Karpas-422 (cell line): ENCODE results near the gene USPL1. TPM values are rescaled to one million over a fixed set of nuclear protein-coding genes. Genes with fewer than 3 reads are reported as not detected.
"Not testable (repeated sequence)": the region's sequence is repeated elsewhere in the genome, so short reads cannot be mapped to it uniquely, and the experiment has no call there.

Source experiments
- DNase-seq: peaks from one replicate; pipeline ENCODE4 v3.0.0-alpha.2; 2015
- H2AFZ ChIP-seq: fragments of 200-600 bp; sonication (generic); 2 replicates; pipeline ENCODE4 v1.6.1; 2014; ENCODE audit warnings: antibody characterized with exemption, low read length, mixed read lengths
- H3K27ac ChIP-seq: fragments of 200-600 bp; sonication (generic); 2 replicates; pipeline ENCODE4 v1.5.1; 2014; ENCODE audit warnings: mild to moderate bottlenecking, low read length, moderate library complexity
- H3K27me3 ChIP-seq: fragments of 200-600 bp; sonication (generic); 2 replicates; pipeline ENCODE4 v1.6.1; 2014; ENCODE audit warnings: low read length, mixed read lengths
- H3K36me3 ChIP-seq: fragments of 200-600 bp; sonication (generic); 2 replicates; pipeline ENCODE4 v1.6.1; 2014; ENCODE audit warnings: low read length, mixed read lengths; ENCODE audit not compliant: insufficient read depth
- H3K4me1 ChIP-seq: fragments of 200-600 bp; sonication (generic); 2 replicates; pipeline ENCODE4 v1.6.1; 2014; ENCODE audit warnings: mild to moderate bottlenecking, low read length, mixed read lengths
- H3K4me2 ChIP-seq: fragments of 200-600 bp; sonication (generic); 2 replicates; pipeline ENCODE4 v1.6.1; 2014; ENCODE audit warnings: low read length, low read depth, mild to moderate bottlenecking; ENCODE audit not compliant: poor library complexity, severe bottlenecking
- H3K4me3 ChIP-seq: fragments of 200-600 bp; sonication (generic); 2 replicates; pipeline ENCODE4 v1.5.1; 2014; ENCODE audit warnings: mild to moderate bottlenecking, antibody characterized with exemption, low read length, mixed read lengths
- H3K79me2 ChIP-seq: fragments of 200-600 bp; sonication (generic); 2 replicates; pipeline ENCODE4 v1.6.1; 2014; ENCODE audit warnings: mild to moderate bottlenecking, low read length, mixed read lengths
- H3K9ac ChIP-seq: fragments of 200-600 bp; sonication (generic); 2 replicates; pipeline ENCODE4 v1.6.0; 2014; ENCODE audit warnings: low read length
- H3K9me2 ChIP-seq: fragments of 200-600 bp; sonication (generic), shearing (Covaris generic); replicated peaks from 2 replicates; pipeline ENCODE4 v1.6.0; 2014; ENCODE audit warnings: mild to moderate bottlenecking, low read length, moderate library complexity; ENCODE audit not compliant: insufficient read depth
- H3K9me3 ChIP-seq: fragments of 300-700, 200-600 bp; sonication (generic); 2 replicates; pipeline ENCODE4 v1.6.1; 2014; ENCODE audit warnings: low read length, mixed read lengths
- H4K20me1 ChIP-seq: fragments of 200-600 bp; sonication (generic); 2 replicates; pipeline ENCODE4 v1.6.1; 2014; ENCODE audit warnings: mild to moderate bottlenecking, antibody characterized with exemption, low read length, low read depth; ENCODE audit not compliant: insufficient read depth
- total RNA-seq: library from RNA; depleted of rRNA; stranded (reverse); fragments of >200 nt; shearing (Covaris generic); gene quantifications from 2 replicates; pipeline ENCODE4 v1.2.3, GENCODE V29; 2014; ENCODE audit warnings: low replicate concordance

The USPL1 gene
- total RNA-seq, 1 experiment from 2014 or later, result 18.4 TPM

DNA sequence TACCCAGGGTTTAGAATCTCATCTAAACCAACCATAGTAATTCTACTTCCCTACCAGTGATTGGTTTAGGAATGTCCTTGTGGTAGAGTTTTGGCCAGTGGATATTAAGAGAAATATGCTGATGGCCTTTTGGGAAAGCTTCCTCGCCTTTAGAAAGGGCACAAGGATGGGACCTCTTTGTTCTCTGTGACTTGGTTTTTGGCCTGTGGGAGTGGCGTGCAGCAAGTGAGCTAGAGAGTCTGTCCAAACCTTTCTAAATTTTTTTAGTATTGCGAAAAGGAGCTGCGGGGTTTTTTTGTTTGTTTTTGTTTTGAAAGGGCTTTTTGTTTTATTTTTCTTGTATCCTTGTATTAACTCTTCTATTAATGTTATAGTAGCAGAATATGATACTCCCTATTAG, 20.6 kb downstream of the USPL1 start:
- no peaks in the 10 kb centered on the region for H3K27me3 ChIP-seq
- no peak for DNase-seq
- H4K20me1 ChIP-seq, result no peaks in the 10 kb centered on the region
- H3K36me3 ChIP-seq, result peaks cover 50% of the 10 kb centered on the region
- no peak overlapping the region for H3K4me3 ChIP-seq
- no peak overlapping the region for H3K4me2 ChIP-seq
- H3K27ac ChIP-seq, result no peak overlapping the region
- H2AFZ ChIP-seq, result no peak overlapping the region
- peaks cover 81% of the 10 kb centered on the region for H3K79me2 ChIP-seq
- H3K9me3 ChIP-seq, result no peaks in the 10 kb centered on the region
- H3K9ac ChIP-seq, result no peak overlapping the region
- peaks cover 12% of the 10 kb centered on the region for H3K4me1 ChIP-seq
- H3K9me2 ChIP-seq, result no peaks in the 10 kb centered on the region

DNA sequence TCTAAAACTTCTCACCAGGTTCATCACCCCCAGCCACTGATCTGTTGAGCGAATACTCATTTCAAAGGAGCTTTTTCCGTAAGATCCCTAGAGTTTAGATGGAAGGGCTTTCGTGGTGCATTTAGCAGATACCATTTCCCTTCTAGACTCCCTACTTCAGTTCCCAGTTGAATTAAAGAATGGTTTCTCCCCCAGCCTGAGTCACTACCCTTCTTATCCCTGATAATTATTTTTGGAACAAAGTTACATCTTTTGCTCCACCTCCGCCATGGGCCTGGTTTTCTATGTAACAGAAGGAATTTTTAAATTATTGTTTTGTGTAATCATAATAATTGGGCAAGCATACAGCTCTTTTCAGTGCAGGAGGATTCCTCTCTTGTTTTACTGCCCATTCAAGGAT, 22.0 kb downstream of the USPL1 start:
- Histone ChIP-seq H3K36me3 (peaks cover 42% of the 10 kb centered on the region), H2AFZ (no peak overlapping the region), H3K27me3 (no peaks in the 10 kb centered on the region), H4K20me1 (no peaks in the 10 kb centered on the region), H3K79me2 (peaks cover 67% of the 10 kb centered on the region), H3K4me2 (no peak overlapping the region), H3K27ac (no peak overlapping the region), H3K4me3 (no peak overlapping the region), H3K4me1 (peaks cover 10% of the 10 kb centered on the region), H3K9ac (no peak overlapping the region), H3K9me3 (no peaks in the 10 kb centered on the region), H3K9me2 (no peaks in the 10 kb centered on the region)
- DNase-seq, result no peak

DNA sequence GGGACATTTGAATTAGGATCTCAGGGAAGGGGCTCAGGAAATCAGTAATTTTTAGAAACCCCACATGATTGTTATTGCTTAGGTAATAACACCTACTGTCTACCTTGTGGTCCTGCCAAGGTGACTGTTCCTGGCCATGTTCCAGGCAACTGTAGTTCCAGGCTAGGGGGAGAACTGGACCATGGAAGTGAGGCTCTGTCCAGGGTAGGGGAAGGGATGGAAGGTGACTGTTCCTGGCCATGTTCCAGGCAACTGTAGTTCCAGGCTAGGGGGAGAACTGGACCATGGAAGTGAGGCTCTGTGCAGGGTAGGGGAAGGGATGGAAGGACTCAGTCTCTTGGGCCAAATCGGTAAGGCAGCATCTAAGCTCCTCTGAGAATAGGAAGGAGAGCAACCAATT, 23.5 kb downstream of the USPL1 start:
- not testable (repeated sequence) for H3K9ac ChIP-seq, H3K4me1 ChIP-seq, H3K4me2 ChIP-seq, H2AFZ ChIP-seq, H3K9me2 ChIP-seq, H3K27ac ChIP-seq, H3K27me3 ChIP-seq, H4K20me1 ChIP-seq, H3K4me3 ChIP-seq, H3K9me3 ChIP-seq, DNase-seq
- peaks cover 65% of the 10 kb centered on the region for H3K79me2 ChIP-seq
- H3K36me3 ChIP-seq, result peaks cover 41% of the 10 kb centered on the region

DNA sequence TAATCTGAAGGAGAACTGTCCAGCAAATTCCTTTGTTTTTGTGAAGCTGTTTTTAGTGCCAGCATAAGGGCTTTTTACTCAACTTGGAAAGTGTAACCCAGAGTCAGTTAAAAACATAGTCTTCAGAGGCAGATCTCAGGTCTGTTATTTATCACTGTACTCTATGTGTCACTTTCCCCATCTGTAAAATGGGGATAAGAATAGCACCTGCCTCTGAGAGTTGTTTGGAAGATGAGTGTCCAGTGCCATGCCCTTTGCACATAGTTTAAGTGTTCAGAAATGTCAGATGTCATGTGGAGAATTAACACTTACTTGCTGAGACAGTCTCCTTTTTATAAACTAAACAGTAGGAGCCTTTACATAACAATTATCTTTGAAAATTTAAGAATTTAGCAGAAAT, 27.9 kb downstream of the USPL1 start:
- no peaks in the 10 kb centered on the region for H3K27me3 ChIP-seq
- H3K79me2 ChIP-seq, result peaks cover 67% of the 10 kb centered on the region
- H4K20me1 ChIP-seq, result no peaks in the 10 kb centered on the region
- H3K27ac ChIP-seq, result 0 out of 2 replicates have a peak overlapping the region, but pooled peaks have one; percentile 10
- H3K9me3 ChIP-seq, result no peaks in the 10 kb centered on the region
- H3K4me2 ChIP-seq, result no peak overlapping the region
- no peak overlapping the region for H3K9ac ChIP-seq
- no peak overlapping the region for H3K4me3 ChIP-seq
- no peaks in the 10 kb centered on the region for H3K9me2 ChIP-seq
- H3K4me1 ChIP-seq, result peaks cover 39% of the 10 kb centered on the region
- peaks cover 41% of the 10 kb centered on the region for H3K36me3 ChIP-seq
- no peak overlapping the region for H2AFZ ChIP-seq
- DNase-seq, result no peak

DNA sequence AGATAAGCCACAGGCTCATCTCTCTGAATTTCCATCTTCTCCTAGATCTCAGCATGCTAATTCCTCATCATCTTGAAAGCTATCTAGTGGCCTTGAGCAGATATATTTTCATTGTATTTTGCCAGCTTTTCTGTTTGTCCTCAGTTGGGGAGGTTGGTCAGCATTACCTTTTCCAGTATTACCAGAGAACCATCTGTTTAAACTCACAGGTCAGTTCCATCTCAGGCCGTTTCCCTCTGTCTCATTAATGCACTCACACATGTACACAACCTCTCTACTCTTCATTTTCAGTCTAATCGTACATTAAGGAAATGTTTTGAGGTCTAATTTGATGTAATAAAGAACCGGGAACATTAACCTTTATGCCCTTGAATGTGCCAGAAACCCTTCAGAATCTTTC, 29.7 kb downstream of the USPL1 start:
- no peaks in the 10 kb centered on the region for H3K27me3 ChIP-seq
- H2AFZ ChIP-seq, result no peak overlapping the region
- DNase-seq, result no peak
- H3K4me1 ChIP-seq, result peaks cover 53% of the 10 kb centered on the region
- no peaks in the 10 kb centered on the region; the same call in 1 of the 2 replicates for H4K20me1 ChIP-seq
- peak overlapping the region; percentile 45 for H3K4me2 ChIP-seq
- H3K36me3 ChIP-seq, result peaks cover 43% of the 10 kb centered on the region
- H3K27ac ChIP-seq, result peak overlapping the region; percentile 72
- no peaks in the 10 kb centered on the region for H3K9me2 ChIP-seq
- H3K9me3 ChIP-seq, result no peaks in the 10 kb centered on the region
- H3K4me3 ChIP-seq, result no peak overlapping the region
- H3K79me2 ChIP-seq, result peaks cover 70% of the 10 kb centered on the region
- H3K9ac ChIP-seq, result no peak overlapping the region

DNA sequence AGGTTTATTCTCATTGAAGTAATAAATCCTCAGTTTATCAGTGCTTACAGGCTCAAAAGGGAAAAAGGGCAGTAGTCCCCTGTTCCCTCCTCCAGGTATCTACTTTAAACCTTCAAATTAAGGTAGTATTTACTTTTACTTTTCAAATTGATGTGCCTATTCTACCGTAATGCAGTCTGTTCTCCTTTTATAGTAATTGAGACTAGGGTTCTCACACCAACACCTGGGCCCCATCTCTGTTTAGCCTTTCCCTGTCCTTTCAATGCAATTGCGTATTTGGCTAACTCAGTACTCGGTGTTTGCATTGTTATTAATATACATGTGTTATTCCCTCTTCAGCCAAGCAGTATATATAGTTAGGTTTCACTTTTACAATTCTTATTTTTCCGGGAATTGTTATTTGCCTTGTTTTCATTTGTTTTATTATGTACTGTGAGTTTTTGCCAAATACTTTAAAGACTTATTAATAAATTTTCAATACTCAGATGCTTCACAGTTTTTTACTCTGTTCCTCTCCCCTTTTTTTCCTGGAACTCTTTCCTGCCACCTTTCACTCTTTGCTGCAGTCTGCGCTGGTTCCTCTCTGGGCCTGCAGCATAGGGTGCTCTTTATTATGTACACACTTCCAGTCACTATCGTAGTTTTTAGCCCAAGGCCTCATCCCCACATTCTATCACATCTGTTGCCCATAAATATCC, 30.3 kb downstream of the USPL1 start:
- H2AFZ ChIP-seq, result no peak overlapping the region
- peaks cover 68% of the 10 kb centered on the region for H3K79me2 ChIP-seq
- H3K4me2 ChIP-seq, result peak overlapping the region; percentile 45
- peaks cover 58% of the 10 kb centered on the region for H3K4me1 ChIP-seq
- H3K27me3 ChIP-seq, result no peaks in the 10 kb centered on the region
- peaks cover 42% of the 10 kb centered on the region for H3K36me3 ChIP-seq
- peak overlapping the region; percentile 72 for H3K27ac ChIP-seq
- no peaks in the 10 kb centered on the region for H3K9me3 ChIP-seq
- H3K9ac ChIP-seq, result peak overlapping the region; percentile 14; the same call in 1 of the 2 replicates
- peak overlapping the region; percentile 11; the same call in 1 of the 2 replicates for H3K4me3 ChIP-seq
- no peaks in the 10 kb centered on the region for H3K9me2 ChIP-seq
- H4K20me1 ChIP-seq, result no peaks in the 10 kb centered on the region; the same call in 1 of the 2 replicates
- DNase-seq, result no peak

DNA sequence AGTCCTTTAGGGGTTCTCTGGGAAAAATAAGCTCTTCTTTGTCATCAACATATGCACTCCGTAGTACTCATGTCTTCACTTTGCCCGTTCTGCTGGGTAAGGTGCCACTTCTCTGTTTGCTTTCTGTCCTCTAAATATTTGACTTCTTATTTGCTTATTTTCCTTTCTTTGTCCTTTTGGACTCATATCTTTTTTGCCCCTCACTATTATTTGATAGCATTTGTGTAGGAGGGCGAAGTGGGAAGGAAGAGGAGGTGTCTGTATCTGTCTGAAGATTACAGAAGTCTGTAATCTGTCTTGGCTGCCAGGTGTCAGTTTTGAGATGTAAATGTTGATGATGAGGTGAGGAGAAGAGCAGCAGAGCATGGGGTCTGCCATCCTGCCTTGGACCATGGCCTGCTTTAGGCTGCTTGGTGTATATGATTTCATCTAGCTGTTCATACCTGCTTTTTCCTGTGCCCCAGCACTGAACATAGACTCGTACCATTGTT, 30.8 kb downstream of the USPL1 start:
- DNase-seq, result peak; percentile 57
- Histone ChIP-seq H3K27ac (peak overlapping the region; percentile 72), H3K9me2 (no peaks in the 10 kb centered on the region), H3K9me3 (no peaks in the 10 kb centered on the region), H3K9ac (peak overlapping the region; percentile 14; the same call in 1 of the 2 replicates), H3K27me3 (no peaks in the 10 kb centered on the region), H3K4me2 (peak overlapping the region; percentile 45), H3K4me3 (peak overlapping the region; percentile 11; the same call in 1 of the 2 replicates), H3K4me1 (peaks cover 60% of the 10 kb centered on the region), H3K36me3 (peaks cover 43% of the 10 kb centered on the region), H4K20me1 (no peaks in the 10 kb centered on the region; the same call in 1 of the 2 replicates), H3K79me2 (peaks cover 65% of the 10 kb centered on the region), H2AFZ (no peak overlapping the region)

DNA sequence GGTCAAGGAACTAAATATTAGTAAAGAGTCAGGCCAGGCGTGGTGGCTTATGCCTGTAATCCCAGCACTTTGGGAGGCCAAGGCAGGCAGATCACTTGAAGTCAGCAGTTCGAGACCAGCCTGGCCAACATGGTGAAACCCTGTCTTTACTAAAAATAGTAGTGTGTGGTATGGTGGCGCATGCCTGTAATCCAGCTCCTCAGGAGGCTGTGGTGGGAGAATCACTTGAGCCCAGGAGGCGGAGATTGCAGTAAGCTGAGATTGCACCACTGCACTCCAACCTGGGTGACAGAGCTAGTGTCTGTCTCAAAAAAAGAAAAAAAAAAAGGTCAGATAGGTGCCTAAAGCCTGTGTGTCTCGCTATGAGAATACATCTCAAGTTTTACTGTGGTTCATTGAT, 33.9 kb downstream of the USPL1 start:
- not testable (repeated sequence) for H3K27me3 ChIP-seq, H3K4me3 ChIP-seq, H3K4me2 ChIP-seq, H2AFZ ChIP-seq, H3K27ac ChIP-seq, DNase-seq, H3K9ac ChIP-seq, H3K9me2 ChIP-seq, H3K9me3 ChIP-seq, H4K20me1 ChIP-seq
- peaks cover 57% of the 10 kb centered on the region for H3K36me3 ChIP-seq
- peaks cover 47% of the 10 kb centered on the region for H3K79me2 ChIP-seq
- H3K4me1 ChIP-seq, result peaks cover 48% of the 10 kb centered on the region
